ENCODE measurements around the gene PDK3.
A peak's percentile ranks its signal among the peaks of the same experiment; 100 is the strongest.

GRCh38 chrX:24479924-24480323 is 14.8 kb downstream of the PDK3 start:
- peak in 1 of 4 donors; percentile 40 for TF ChIP-seq POLR2A (IDR thresholded peaks at IDR 0.05)
- no peak for TF ChIP-seq CTCF (IDR thresholded peaks at IDR 0.05)
